Head of caudate nucleus (tissue), 42 donors: ENCODE measurements around the gene APP.
"Not testable (repeated sequence)": the region's sequence is repeated elsewhere in the genome, so short reads cannot be mapped to it uniquely, and the experiment has no call there.

Experiments used
- DNase-seq, 42 donors: peaks; one replicate each; pipeline versions ENCODE4 v3.0.0 to v3.0.0-alpha.2; 2020 to 2021; ENCODE audit warnings: mixed read lengths in 7 of 42
- intact Hi-C: fragments of 100-400 bp; cut with DNase I; formaldehyde crosslinking; loops from one replicate; pipeline ENCODE4 v1.15.0; 2022

APP gene

GRCh38 chr21:25938658-25939395 lies 231.7 kb downstream of the APP start:
- intact Hi-C loops: no loop called here
- no peak for DNase-seq

- intact Hi-C loops: no loop called here
- DNase-seq: no peak
These were observed 233.8 kb downstream of the APP start for GRCh38 chr21:25936776-25937175.

GRCh38 chr21:25934771-25935224 lies 235.8 kb downstream of the APP start:
- DNase-seq: no peak
- intact Hi-C loops: no loop called here

DNA sequence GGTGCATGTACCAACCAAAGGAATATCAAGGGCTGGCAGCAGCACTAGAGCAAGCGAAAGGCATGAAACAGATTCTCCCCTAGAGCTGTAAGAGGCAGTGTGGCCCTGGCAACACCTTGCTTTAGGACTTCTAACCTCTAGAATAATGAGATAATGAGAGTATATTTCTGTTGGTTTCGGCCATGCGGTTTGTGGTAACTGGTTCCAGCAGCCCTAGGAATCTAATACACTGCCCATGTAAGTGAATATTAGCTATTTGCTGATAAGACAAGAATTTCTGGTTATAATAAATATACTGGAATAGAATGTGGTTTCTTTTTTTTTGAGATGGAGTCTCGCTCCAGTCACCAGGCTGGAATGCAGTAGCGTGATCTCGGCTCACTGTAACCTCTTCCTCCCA lies 236.4 kb downstream of the APP start:
- no peak for DNase-seq
- intact Hi-C loops: no loop called here

DNA sequence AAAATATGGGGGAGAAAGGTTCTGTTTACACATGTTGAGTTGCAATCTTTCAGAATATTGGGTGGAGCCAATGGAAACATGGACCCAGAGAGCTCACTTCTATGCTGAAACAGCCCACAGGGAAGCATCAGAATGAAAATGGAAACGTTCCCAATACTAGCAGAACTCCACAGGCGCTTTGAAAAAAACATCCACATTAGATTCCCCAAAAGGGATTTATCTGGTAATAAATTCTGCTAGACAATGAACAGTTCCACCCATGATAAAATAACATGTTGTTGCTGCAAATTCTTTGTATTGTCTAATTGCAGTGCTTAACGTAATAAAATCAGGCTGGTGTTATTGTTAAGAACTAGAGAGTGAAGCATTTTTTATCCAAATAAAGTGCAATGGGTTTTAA lies 238.8 kb downstream of the APP start:
- intact Hi-C loops: no loop called here
- DNase-seq: no peak

- DNase-seq: peak in 40 of 42 donors; percentile 23 to 84 (median 58)
- intact Hi-C loops: no loop called here
These were observed 240.6 kb downstream of the APP start for GRCh38 chr21:25929856-25930520.

- intact Hi-C loops: no loop called here
- no peak for DNase-seq
These were observed 243.2 kb downstream of the APP start for GRCh38 chr21:25927195-25927880.

GRCh38 chr21:25925936-25926335 lies 244.6 kb downstream of the APP start:
- DNase-seq: peak in 1 of 42 donors; percentile 54
- intact Hi-C loops: no loop called here

GRCh38 chr21:25925064-25925800 lies 245.3 kb downstream of the APP start:
- intact Hi-C loops: no loop called here
- peak in 5 of 42 donors; percentile 23 to 72 (median 52) for DNase-seq

DNA sequence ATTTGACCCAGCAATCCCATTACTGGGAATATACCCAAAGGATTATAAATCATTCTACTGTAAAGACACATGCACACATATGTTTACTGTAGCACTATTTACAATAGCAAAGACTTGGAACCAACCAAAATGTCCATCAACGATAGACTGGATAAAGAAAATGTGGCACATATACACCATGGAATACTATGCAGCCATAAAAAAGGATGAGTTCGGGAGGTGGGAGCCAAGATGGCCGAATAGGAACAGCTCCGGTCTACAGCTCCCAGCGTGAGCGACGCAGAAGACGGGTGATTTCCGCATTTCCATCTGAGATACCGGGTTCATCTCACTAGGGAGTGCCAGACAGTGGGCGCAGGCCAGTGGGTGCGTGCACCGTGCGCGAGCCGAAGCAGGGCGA lies 252.4 kb downstream of the APP start:
- DNase-seq, intact Hi-C loops: not testable (repeated sequence)

DNA sequence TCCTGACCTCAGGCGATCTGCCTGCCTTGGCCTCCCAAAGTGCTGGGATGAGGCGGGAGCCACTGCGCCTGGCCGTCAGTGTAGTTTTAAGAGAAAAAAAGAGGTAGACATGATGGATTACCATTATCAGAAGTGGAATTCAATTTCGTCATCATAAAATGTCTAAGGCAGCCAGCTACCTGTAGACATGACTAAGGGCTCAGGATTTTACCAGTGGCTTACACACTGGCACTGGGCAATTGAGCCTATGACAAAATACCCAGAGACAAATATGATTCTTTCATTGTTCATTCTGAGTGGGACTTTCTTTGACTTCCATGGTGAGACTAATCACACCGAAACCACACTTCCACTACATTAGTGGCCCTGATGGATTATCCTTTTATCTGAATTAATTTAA lies 254.3 kb downstream of the APP start:
- intact Hi-C loops: no loop called here
- no peak for DNase-seq

DNA sequence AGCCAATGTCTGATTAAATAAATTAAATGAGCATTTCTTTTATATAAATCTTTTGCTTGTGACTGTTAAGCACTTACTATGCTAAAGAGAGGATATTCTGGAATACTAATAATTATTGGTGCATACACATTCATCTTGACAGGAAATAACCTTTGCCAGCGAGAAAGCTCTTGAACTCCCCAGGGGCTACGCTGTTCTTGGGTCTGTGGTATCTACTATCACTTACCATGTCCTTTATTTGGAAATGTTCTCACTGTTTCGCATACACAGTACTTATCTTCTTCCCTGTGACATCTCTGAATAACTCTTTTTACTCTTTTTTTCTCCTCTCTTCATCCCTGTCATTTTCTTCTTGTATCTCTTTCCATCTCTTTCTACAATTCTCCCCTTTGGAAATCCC lies 257.1 kb downstream of the APP start:
- intact Hi-C loops: no loop called here
- no peak for DNase-seq

DNA sequence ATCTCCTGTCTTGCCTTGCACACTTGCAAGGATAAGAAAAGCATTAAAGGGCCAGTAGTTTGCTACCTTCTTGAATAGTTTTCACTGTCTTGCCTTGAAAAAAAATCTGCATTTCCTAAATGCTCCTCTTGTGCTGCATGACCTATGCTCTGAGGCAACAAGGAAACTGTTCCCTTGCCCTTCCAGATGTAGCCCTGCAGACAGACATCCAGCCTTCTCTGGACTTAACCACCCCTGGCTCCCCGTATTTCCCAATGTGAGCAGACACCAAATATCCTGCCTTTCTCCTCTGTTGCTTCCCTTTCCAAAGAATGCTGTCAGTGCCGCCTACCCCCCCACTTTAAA lies 258.2 kb downstream of the APP start:
- DNase-seq: no peak
- intact Hi-C loops: no loop called here

GRCh38 chr21:25911730-25912401 lies 258.7 kb downstream of the APP start:
- intact Hi-C loops: no loop called here

DNA sequence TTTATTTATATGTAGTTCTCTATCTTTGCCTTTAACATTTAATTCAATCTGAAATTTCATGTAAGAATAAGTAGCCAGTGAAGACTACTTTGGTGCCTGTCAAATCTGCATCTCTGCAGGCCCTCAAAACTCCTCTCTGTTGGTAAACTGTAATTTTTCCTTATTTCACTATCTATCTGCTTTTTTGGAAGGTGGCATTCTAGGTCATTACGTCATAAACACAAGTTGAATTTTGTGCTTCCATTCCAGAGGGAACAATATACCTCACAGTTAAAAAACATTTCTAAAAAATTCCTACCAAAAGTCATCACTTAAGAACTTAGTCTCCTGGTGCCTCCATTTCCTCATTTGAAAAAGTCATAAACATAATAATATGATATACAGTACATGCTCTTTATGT lies 259.8 kb downstream of the APP start:
- intact Hi-C loops: no loop called here
- no peak for DNase-seq

More at GRCh38 chr21:25911730-25912401, 258.7 kb downstream of the APP start:
- DNase-seq: peak in 35 of 42 donors; percentile 21 to 82 (median 59)

DNA sequence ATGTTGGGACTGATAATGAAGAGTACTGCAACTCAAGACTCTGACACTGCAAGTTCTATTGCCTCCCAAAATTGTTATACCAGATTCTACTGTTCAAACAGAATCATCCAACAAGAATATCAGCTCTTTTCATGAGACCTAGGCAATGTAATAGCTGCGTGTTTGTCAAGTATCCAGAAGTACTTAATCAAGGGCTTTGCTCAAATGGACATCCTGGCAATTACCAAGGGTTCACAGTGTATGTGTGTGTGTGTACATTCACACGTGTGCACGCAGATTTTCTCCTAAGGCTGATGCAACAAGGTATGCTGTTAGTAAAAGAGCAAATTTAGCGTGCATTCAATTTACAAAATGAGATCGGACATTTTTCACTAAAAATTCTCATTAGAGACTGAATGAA lies 261.2 kb downstream of the APP start:
- DNase-seq: no peak
- intact Hi-C loops: loop anchor here (10.0 kb wide), 1 partner anchor 55 kb away; no protein-coding TSS in a partner anchor

- intact Hi-C loops: loop anchor here (10.0 kb wide), 1 partner anchor 56 kb away; no protein-coding TSS in a partner anchor
- DNase-seq: no peak
These were observed 262.1 kb downstream of the APP start for GRCh38 chr21:25908495-25908894.

DNA sequence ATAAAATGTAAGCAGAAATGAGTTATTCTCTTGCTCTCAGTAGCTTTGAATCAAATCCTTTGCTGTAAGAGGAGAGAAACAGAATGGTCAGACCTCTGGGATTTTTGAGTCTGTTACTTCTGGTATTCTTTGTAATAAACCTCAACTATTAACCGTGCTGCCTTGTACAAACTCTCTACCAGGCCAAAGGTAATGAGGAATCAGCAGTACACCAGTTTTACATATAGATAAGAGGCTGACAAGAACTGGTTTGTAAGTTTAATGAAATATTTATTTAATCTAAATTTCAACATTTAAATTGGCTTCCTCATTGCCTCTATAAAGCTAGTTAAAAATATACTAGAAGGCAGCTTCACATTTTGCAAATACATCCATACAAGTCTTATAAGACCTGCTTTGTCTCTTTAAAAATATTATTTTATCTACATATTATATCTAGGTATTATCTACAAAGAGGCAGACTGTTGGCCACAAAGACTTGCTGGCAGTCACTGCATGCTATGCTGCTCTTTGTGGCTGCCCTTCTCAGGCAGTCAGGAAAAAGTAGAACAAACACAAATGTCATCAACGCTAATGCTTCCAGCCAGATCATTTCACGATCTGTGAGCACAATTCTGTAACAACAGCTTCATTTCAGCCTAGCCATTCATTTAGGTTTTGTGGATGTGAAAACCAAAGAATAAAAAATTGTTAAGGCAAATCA lies 262.8 kb downstream of the APP start:
- intact Hi-C loops: loop anchor here (10.0 kb wide), 1 partner anchor 57 kb away; no protein-coding TSS in a partner anchor

More for the DNA sequence above, 262.8 kb downstream of the APP start:
- peak in 8 of 42 donors; percentile 21 to 69 (median 43) for DNase-seq
